GM18526 (cell line): ENCODE results near the gene KDM2B.

Experiments used
- POLR2A ChIP-seq: IDR thresholded peaks from 3 replicates; pipeline ENCODE4 v1.6.1; 2011; ENCODE audit not compliant: insufficient read length; ENCODE audit errors: extremely low read depth

Gene KDM2B

DNA sequence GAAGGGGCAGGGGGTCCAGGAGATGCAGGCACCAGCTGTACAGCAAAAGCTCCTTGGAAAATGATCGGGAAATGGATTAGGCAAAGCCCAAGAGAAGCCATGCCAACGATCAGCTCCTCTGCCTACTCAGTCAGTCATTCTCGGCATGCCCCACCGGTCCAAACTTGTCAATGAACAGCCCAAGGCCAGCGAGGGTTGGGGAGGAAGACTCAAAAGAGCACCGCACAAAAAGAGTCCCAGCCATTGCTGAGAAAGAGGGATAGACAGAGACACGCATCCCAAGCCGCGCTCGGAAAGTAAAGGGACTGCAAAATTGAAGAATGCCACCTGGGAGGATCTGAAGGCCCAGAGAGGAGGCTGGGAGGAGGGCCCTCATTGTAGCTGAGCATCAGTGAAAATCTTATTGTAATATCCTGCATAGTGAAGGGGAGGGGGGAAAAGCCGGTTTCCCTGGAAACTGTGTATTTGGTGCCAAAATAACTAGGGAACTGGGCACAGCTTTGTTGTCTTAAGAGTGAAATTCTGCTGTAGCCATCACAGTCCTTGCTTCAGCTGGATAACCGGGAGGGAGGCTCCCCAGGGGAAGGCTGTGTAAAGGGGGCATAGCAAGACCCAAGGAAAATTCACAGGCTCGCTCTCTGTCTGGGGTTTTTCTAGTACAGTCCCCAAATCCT lies 4.7 kb downstream of the KDM2B start:
- no peak for TF ChIP-seq POLR2A

DNA sequence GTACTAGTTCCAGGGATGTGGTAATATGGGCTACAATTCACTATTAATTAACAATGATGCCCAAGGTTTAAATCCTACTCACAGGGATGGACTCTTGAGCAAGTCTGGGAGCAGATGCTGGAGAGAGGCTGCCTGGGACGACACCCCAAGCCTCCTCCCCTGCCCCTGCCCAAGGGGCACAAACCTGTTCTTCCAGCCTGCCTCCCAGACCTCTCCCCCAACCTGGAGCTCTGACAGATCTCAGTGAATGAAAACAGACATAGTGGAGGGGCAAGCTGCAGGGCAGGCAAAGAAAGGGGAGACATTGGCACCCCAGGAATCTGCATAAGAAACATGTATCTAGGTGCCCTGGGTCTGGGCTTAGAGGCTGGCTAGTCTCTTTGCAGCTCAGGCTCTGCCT lies 5.8 kb downstream of the KDM2B start:
- TF ChIP-seq POLR2A, result no peak

DNA sequence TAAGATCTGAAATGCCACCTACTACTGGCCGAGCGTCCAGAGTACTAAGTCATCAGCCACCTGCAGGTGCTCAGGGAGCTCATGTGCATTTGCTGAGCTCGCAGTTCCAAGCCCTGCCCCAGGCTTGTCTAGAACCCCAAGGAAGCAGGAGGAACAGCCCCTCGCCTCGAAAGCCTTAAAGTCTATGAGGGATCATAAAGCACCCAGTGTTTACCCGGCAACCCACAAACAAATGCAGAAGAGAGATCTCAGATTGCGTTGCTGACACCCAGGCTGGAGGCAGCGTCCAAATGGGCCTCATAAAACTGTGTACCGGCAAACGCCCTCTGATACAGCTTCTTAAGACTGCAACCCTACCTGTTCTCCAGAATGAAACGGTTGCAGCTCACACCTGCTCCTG lies 6.8 kb downstream of the KDM2B start:
- no peak for TF ChIP-seq POLR2A

DNA sequence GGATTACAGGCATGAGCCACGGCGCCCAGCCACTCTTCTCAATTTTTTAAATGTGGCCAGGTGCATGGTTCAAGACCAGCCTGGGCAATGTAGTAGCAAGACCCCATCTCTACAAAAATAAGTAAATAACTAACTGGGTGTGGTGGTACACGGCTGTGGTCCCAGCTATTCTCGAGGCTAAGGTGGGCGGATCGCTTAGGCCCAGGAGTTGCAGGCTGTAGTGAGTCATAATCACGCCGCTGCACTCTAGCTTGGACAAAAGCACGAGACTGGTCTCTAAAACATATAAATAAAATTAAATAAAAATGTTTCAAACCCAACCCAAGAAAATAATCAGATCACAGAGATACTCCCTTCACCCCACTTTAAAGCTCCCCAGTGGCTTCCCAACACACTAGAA lies 8.9 kb downstream of the KDM2B start:
- TF ChIP-seq POLR2A, result no peak

DNA sequence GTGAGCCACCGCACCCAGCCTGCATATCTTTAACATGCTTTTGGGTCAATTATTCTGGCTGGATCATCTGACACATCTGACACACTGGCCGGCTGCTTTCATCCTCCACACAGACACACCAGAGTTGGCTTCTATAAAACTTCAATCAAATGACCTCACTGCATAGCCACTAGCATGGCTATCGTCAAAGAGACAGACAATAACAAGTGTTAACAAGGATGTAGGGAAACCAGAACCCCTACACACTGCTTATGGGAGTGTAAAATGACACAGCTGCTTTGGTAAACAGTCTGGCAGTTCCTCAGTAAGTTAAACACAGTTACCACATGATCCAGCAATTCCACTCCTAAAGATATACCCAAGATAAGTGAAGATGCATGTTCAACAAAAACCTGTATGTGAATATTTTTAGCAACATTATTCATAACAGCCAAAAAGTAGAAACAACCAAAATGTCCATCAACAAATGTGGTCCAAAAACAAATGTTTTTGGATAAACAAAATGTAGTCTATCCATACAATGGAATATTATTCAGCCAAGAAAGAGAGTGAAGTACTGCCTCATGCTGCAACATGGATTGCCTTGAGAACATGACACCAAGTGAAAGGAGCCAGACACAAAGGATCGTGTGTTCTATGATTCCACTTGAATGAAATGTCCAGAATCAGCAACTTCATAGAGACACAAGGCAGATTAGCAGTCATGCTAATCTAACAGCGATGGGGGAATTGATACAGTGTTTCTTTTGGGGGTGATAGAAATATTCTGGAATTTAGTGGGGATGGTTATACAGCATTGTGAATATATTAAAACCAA lies 10.1 kb downstream of the KDM2B start:
- no peak for TF ChIP-seq POLR2A

DNA sequence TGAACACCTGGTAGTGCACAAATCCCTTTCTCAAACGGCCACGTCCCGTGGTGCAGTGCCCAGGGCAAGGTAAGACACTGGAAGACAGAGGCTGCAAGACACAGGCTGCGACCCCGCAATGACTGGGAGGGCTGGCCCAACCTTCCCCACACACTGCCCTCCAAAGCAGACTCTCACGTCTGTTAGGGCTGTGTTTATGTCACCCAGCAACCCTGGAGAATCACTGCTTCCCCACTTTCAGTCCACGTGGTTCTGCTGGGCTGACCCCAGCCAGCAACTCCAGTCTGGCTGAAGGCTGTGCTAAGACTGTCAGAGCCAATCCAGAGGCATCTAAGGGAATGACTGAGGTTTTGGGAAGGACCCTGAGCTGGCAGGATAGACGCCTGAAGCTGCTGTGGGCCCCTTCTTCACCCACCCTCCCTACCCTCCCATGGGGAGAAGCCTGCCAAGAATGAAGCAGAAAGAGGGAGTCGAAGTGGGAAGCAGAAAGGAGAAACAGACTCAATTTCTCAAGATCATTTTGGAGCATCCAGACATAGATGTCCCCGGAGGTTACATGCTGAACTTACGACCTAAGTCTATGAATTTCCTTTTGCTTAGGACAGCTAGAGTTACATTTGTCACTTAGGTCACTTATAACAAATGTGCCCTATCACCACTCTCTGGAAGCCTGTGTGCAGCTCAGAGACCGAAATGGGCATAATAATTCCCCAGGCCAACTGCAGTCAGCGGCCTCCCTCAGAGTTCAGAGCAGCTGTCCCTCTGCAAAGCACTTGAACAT lies 11.7 kb downstream of the KDM2B start:
- TF ChIP-seq POLR2A, result no peak

DNA sequence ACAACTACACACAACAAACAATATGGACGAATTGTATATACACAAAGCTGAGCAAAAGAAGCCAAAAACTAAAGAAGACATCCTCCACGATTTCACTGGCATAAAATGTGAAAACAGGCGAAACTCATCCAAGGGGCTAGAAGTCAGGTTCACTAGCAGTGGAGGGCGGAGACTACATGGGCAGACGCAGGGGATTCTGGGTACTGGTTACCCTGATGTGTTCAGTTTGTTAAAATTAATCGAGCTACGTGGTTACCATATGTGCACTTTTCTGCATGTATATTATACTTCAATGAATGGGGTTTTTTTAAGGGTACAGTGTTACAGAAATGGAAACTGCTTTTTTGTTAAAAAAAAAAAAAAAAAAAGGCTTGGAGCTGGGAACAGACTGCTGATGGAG lies 12.3 kb downstream of the KDM2B start:
- no peak for TF ChIP-seq POLR2A

DNA sequence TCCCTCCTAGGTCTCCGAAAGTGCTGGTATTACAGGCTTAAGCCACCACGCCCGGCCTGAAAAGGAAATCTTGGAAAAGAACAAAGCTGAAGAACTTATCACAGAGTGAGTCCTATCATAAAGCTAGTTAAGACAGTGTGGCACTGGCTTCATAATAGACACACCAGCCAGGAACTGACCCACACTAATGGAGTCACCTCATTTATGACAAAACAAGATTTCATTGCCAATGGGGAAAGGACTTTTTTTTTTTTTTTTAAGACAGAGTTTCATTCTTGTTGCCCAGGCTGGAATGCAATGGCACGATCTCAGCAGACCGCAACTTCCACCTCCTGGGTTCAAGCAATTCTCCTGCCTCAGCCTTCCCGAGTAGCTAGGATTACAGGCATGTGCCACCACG lies 15.7 kb downstream of the KDM2B start:
- no peak for TF ChIP-seq POLR2A

DNA sequence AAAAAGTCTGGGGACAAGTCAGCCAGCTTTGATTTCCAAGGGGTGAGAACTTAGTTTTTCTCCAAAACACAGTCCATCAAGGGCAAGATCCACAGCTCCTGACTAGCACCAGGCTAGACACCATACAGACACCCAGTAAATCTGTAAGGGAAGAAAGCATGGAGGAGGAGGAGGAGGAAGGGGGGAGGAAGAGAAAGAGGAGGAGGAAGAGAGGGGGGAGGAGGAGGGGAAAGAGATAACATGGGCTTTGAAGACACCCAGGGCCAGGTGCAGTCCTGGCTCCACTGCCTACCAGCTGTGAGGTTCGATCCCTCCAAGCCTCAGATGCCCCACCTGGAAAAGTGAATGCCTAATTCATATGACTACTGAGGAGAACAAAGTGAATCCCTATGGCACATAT lies 18.3 kb downstream of the KDM2B start:
- TF ChIP-seq POLR2A, result no peak

DNA sequence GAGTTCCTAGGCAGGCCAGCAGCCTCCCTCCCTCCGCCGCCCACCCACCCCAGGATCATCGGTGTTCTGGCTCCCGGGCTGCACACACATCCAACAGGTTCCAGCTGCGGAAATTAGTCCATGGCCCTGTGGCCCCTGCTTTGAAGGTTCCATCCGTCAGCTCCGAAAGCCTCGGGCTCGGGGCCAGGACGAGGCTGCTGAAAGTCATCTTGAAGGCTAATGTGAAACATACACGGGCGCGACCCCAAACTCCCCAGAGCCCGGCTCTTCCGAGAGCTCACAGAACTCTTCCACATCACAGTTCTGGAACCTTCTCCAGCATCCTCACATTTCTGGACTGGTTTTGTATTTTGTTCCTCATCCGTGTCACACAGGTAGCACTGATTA lies 19.8 kb downstream of the KDM2B start:
- no peak for TF ChIP-seq POLR2A

DNA sequence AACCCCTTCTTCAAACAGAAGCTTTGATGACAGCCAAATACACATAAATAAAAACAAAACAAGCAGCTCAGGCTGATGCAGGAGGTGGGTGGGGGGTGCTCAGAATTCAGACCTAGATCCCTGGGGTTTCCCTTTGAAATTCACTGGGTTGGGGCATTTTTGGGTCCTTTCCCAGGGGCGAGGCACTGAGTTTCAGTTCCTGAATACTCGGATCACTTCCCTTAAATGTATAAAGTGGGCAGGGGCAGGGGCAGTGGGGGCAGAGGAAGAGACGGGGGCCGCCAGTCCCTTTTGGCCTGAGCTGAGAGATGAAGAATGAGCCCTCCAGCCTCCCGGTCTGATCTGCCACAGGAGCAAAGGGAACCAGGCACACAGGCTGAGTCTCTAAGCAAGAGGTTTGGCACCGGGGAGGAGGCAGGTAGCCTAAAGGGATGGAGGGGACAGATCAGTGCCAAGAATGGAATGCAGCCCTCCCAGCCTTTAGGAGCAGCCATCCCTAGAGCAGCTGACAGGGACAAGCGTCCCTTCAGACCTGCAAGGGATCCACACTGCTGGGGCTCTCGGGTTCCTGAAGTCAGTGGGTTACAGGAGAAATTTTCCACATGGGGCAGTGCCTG lies 20.3 kb downstream of the KDM2B start:
- no peak for TF ChIP-seq POLR2A

DNA sequence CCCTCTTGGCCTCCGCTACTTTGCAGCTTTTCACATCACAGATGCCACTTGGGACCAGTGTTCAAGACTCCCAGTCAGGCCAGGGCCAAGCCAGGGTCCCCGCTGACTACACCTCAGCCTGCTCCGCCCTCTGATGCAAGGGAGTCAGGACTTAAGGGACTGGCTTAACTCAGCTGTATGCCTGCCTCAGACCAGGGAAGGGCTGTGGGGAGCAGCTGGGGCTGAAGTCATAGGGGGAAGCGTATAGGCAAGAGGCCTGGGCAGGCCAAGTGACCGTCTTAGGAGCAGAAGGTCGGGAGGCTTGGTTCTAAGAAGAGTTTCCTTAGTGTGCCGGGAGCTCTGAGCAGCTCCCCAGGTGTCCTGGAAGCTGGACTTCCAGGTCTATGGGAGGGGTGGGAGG lies 21.9 kb downstream of the KDM2B start:
- no peak for TF ChIP-seq POLR2A

DNA sequence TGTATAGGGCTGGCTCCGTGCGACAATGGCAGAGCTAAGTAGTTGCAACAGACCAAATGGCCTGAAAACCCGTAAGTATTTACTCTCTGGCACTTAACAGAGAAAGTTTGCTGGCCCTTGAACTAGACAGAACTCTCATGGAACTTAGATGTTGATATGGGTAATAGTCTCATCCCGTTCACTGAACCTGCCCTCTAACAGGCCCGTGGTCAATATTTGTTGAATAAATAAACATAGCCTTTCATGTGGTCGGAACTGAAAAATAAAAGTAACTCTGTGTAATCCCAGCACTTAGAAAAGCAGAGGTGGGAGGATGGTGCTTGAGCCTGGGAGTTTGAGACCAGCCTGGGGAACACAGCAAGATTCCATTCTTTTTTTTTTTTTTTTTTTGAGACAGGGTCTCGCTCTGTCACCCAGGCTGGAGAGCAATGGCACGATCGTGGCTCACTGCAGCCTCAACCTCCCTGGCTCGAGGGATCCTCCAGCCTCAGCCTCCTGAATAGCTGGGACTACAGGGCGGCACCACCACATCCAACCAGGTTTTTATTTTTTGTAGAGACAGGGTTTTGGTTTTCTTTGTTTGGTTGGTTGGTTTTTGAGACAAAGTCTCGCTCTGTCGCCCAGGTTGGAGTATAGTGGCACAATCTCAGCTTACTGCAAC lies 29.7 kb downstream of the KDM2B start:
- no peak for TF ChIP-seq POLR2A

DNA sequence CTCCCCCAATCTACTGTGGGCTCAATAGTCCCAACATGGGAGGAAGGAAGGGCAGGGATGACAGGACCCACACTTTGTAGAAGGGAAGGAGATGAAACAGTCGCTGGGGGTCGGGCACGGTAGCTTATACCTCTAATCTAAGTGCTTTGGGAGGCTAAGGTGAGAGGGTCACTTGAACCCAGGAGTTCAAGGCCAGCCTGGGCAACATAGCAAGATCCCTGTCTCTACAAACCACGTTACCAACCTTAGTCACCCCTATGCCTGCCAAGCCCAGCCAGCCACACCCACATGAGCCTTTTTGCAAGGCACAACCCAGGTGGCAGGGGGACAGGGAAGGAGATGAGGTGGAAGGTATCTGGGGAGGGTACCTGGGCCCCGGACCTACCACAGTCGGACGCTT lies 31.7 kb downstream of the KDM2B start:
- no peak for TF ChIP-seq POLR2A

DNA sequence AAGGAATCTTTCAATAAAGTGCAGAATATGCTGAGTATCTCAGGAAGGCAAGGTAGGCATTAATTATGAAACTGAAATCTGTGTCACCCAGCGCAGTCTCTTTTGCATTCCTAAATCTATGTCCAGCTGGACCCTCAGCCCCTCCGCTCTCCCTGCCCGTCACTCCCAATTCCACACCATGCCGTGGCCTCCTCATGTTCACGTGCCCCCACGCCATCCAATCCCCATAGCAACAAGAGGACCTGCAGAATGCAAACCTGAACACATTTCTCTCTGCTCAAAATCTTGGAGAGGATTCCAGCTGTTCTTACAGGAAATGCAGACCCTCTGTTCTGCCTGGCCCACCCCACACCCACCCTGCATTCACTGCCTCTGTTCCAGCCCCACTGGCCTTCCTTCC lies 35.3 kb downstream of the KDM2B start:
- no peak for TF ChIP-seq POLR2A

DNA sequence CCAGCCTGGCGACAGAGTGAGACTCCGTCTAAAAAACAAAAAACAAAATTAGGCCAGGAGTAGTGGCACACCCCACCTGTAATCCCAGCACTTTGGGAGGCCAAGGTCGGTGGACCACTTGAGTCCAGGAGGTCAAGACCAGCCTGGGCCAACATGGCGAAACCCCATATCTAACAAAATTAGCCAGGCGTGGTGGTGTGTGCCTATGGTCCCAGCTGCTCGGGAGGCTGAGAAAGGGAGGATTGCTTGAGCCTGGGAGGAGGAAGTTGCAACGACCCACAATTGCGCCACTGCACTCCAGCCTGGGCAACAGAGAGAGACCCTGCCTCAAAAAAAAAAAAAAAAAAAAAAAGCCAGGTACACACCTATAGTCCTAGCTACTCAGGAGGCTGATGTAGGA lies 37.0 kb downstream of the KDM2B start:
- TF ChIP-seq POLR2A, result no peak

DNA sequence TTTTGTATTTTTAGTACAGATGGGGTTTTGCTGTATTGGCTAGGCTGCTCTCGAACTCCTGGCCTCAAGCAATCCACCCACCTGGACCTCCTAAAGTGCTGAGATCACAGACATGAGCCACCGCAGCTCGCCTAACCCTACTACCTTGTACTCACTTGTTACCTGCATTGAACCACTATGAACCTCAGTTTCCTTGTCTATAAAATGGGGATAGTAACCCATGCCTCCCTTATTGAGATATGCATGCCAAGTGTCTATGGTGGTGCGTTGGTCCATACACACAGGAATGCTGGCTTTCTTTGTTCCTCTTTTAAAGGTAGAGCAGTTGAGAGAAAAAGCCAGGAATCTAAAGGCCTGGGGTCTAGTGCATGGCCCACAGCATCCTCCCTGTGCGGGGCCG lies 40.9 kb downstream of the KDM2B start:
- no peak for TF ChIP-seq POLR2A
